Middle frontal gyrus (tissue), 1 donor: Measurements from ENCODE around the gene CDK5RAP1.
"Not testable (repeated sequence)": the region's sequence is repeated elsewhere in the genome, so short reads cannot be mapped to it uniquely, and the experiment has no call there.

Source experiments
- DNase-seq: peaks from one replicate; pipeline ENCODE4 v3.0.0-alpha.2; 2015; ENCODE audit warnings: low spot score; ENCODE audit errors: extremely low spot score

Gene CDK5RAP1

GRCh38 chr20:33401184-33401920 is at the start of gene CDK5RAP1:
Gene CDK5RAP1 (minus strand): TSS chr20:33401519. CDS start chr20:33397064, 4,455 bp downstream.
- DNase-seq: peak; percentile 87

DNA sequence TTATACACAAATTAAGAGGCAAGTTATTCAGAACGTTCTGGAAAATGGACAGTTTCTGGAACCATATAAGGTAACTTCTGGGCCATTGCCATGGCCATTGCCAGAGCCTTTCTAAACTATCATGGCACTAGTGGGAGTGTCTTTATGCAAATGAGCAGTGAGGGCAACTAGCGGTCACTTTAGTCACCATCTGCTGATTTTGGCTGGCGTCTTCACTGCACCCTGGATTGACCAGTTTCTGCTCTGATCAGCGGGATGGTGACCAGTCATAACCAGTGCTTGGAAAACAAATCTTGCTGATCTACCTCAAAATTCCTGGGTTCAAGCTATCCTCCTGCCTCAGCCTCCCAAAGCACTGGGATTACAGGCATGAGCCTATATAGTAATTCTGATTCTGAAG is 49.5 kb upstream of the CDK5RAP1 start:
- DNase-seq: no peak

DNA sequence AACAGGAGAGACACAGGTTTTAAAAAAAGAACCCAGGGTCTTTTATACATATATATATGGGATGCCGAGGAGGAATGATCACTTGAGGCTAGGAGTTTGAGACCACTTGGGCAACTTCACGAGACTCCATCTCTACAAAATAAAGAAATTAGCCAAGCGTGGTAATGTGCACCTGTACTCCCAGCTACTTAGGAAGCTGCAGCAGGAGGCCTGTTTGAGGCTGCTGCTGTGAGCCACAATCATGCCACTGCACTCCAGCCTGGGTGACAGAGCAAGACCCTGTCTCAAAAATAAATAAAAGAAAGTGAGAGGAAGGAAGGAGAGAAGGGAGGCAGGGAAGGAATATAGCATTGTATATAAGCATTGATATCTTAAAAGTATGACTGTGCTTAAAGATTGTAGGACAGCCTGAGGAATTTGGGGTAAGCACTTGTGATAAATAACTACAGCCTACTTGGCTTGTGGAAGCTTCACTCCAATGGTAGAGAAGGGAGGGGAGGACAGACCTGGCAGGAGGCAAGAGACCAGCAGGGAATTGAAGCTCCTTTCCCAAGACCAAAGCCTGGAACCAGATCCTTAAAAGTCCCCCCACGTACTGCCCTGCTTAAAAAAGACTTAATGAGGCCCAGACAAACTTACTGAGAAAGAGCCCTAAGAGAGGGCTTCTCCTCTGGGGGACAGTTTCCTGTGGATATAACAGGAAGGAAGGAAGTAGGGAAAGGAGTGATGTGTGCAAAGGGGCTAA is 44.7 kb upstream of the CDK5RAP1 start:
- no peak for DNase-seq

DNA sequence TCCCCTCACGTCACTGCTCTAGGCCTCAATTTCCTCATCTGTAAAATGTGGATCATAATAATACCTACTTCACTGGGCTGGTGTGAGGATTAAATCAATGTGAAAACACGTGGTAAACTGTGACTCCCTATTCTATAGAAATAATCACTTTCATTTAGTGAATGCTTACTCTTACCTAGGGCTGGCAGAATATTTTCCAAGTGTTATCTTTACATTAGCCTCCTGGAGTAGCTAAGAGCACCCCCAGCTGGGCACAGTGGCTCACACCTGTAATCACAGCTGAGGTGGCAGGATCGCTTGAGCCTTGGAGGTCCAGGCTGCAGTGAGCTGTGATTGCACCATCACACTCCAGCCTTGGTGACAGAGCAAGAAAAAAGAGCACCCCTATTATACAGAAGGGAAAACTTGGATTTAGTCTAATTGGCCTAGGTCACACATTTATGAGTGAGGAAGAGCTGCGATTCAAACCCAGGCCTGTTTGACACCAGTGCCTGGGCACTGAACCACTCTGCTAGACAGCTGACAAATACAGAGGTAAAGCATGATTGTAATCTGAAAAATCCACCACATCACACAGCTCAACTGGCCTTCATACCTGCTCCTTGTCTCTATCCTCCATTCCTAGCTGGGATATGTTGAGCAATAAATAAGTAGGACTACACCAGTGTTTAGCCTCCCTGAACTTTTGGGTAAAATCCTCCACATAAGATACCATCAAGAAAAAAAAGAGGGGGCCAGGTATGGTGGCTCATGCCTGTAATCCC is 43.7 kb upstream of the CDK5RAP1 start:
- no peak for DNase-seq

GRCh38 chr20:33443512-33444239 is 42.4 kb upstream of the CDK5RAP1 start, which contains the start of gene SNTA1:
Gene SNTA1 (minus strand): TSS chr20:33443763. CDS start chr20:33443620, 143 bp downstream.
- DNase-seq: peak; percentile 35

DNA sequence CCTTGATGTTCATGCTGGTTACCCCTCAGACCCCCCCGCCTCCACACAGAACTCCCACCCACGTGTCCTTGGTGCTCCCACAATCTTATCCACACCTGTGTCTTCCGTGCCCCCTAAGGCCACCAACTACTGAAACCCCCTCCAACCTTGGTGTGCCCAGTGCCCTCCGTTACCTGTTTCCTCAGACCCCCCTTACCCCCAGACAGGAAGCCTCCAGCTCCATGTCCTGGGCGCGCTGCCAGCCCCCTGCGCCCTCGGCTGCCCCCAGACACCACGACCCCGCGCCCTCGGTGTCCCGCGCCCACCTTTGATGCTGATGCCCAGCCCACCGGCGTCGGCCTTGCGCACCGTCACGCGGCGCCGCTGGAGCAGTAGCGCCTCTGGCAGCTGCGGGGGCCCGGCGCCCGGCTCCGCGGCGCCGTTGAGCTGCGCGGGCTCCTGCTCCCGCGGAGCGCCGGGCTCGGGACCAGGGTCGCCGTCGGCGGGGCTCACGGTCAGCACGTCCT is 41.7 kb upstream of the CDK5RAP1 start:
- DNase-seq: no peak

DNA sequence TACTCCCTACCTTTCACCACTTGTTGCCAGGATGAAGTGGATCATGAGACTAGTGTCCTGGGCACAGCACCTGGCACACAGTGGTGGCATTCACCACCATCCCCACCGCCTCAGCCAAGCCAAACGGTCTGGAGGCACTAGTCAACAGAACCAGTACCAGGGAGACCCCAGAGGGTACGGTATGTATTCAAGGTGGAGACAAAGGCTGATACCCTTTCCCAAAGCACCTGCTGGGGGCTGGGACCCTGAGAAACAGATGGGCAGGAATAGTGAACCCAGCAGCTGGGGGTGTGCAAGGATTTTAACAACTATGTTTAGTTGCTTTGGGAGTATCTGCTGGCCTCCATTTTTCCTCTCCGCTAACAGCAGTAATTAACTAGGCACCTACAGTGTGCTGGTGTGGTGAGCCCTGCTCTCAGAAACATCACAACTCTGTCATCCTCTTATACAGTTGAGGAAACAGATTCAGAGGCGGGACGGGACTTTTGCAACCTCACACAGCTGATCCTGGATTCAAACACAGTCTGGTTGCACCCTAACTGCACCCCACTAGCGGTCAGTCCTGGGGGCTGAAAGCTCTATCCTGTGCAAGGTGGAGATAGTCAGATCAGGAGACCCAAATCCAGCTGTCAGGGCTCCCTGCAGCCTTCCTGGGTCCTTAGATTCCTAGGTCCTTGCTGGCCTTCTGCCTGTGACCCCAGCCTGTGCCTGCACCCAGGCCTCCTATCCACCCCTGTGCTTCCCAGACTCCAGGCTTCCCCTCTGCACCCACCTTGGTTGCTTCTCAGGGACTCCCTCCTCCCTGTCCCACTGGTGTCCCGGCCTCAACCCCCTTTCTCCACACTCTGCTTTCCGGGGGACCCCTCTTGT is 41.1 kb upstream of the CDK5RAP1 start:
- DNase-seq: no peak

GRCh38 chr20:33441142-33441955 is 40.0 kb upstream of the CDK5RAP1 start:
- no peak for DNase-seq

GRCh38 chr20:33440562-33440961 is 39.2 kb upstream of the CDK5RAP1 start:
- DNase-seq: not testable (repeated sequence)

GRCh38 chr20:33438481-33438880 is 37.2 kb upstream of the CDK5RAP1 start:
- no peak for DNase-seq

DNA sequence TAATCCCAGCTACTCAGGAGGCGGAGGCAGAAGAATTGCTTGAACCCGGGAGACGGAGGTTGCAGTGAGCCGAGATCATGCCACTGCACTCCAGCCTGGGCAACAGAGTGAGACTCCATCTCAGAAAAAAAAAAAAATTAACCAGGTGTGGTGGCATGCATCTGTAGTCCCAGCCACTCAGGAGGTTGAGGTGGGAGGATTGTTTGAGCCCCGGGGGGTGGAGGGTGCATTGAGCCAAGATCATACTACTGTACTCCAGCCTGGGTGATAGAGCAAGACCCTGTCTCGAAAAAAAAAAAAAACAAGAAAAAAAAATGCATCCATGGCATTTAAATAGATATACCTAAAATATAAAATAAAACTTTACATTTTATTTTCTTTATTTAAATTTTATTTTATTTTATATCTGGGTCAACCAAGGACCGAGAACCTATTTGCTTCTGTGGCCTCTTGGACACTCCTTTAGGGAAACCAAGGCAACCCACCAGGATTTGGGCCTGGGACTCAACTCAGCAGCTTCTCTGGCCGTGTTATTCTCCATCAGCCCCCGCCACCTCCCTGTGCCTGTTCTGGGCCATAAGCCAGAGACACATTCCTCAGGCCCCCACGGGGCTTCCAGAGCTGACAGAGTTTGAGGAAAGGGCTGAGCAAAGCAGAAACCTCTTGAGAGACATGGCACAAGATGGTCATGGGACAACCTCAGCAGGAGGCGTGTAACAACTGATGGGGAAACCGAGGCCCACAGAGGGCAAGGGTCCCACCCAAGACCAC is 36.0 kb upstream of the CDK5RAP1 start:
- DNase-seq: peak; percentile 11

- DNase-seq: no peak
Measured at GRCh38 chr20:33434434-33434833, 33.1 kb upstream of the CDK5RAP1 start.

GRCh38 chr20:33433465-33434234 is 32.3 kb upstream of the CDK5RAP1 start:
- no peak for DNase-seq

GRCh38 chr20:33431797-33432381 is 30.6 kb upstream of the CDK5RAP1 start:
- DNase-seq: peak; percentile 47

DNA sequence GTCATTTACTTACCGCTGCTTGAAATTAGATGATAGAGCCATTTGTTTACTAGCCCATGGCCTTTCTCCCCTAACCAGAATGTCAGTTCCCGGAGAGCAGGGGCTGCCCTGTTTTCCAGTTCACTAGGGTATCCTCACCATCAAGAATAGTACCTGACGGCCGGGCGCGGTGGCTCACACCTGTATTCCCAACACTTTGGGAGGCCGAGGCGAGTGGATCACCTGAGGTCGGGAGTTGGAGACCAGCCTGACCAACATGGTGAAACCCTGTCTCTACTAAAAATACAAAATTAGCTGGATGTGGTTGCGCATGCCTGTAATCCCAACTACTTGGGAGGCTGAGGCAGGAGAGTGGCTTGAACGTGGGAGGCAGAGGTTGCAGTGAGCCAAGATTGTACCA is 22.6 kb upstream of the CDK5RAP1 start:
- not testable (repeated sequence) for DNase-seq

GRCh38 chr20:33423141-33423834 is 22.0 kb upstream of the CDK5RAP1 start:
- no peak for DNase-seq
